B cell (primary cell): ENCODE measurements around the gene IGSF9.

Experiments
- CTCF ChIP-seq: fragments of 200-600 bp; IDR thresholded peaks from one replicate; pipeline ENCODE4 v1.8.0; 2022; ENCODE audit warnings: antibody characterized with exemption, mild to moderate bottlenecking
- EZH2 ChIP-seq: IDR thresholded peaks from 2 replicates; pipeline ENCODE4 v1.6.1; 2012; ENCODE audit warnings: borderline replicate concordance, low read depth, mild to moderate bottlenecking, moderate library complexity, low read length; ENCODE audit not compliant: insufficient read depth, poor library complexity, severe bottlenecking

- TF ChIP-seq EZH2 = no peak
- no peak for TF ChIP-seq CTCF
These were observed 26.1 kb downstream of the IGSF9 start for GRCh38 chr1:159919236-159919865.
